GM21367 (cell line): ENCODE results near the gene TMEM215.

Experiments
- ATAC-seq: cut with Tn5 transposase; IDR thresholded peaks from one replicate; pipeline ENCODE4 v1.9.1; 2021; ENCODE audit not compliant: unreplicated experiment

Gene TMEM215

GRCh38 chr9:32832346-32832745 lies 49.0 kb downstream of the TMEM215 start:
- ATAC-seq: no peak
